D341Med (cell line): ENCODE results near the gene TRIM61.
"Not testable (repeated sequence)": the region's sequence is repeated elsewhere in the genome, so short reads cannot be mapped to it uniquely, and the experiment has no call there.

Experiments used
- DNase-seq: peaks from one replicate; pipeline ENCODE4 v3.0.0; 2012; ENCODE audit warnings: low spot score

TRIM61 gene

DNA sequence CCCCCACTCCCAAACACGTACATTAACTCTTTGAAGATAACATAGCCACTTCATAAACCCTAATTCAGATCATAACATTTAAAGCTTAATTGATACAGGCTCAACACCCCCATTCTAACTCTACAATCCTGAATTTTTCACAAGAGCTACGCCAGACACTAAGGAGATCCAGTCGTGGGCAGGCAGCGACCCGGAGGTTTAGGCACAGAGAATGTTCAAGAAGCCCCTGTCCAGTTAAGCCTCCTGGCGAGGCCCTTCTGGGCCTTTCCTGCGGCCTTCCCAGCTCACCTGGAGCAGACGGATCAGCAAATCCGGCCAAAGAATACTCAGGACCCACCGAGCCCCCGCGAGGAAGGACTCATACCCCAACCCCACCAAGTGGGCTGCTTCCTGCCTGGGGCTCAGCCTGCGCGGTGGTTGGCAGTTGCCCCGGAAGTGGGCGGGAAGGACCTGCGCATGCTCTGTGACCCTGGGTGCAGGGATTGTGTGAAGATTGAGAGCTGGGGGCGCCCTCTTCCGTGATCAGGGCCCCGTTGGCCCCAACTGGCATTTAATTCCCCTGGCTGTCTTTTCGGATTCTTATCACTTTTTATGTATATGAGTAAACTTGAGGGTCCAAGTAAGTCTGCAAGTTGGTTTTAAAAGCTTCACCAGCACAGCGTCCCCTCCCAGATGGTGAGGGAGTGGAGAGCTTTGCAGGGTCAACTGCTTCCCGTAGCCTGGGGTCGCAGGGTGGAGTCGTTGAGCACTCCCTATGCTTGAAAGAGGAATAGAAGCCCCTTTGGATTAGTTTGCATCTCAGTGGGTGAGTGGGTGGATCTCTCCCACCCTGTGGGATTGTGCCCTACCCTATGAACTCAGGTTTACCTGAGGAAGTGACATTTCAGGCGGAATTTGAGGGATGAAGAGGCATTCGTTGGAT, at the start of gene TRIM61:
TSS of gene TRIM61 (minus strand) at position 415 of the 922 bp plus-strand sequence. CDS start 7,655 bp downstream, outside the sequence.
- no peak for DNase-seq

DNA sequence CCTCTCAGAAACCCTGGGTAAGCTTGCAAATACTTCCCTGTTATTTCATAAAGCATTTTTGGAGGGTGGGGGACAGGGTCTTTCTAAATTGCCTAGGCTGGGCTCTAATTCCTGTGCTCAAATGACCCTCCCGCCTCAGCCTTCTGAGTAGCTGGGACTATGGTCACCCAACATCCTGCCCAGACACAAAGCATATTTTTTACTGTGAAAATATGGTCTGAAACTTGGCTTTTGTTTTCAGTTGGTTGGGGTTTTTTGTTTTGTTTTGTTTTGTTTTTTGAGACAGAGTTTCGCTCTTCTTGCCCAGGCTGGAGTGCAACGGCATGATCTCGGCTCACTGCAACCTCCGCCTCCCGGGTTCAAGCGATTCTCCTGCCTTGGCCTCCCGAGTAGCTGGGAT, 48.3 kb upstream of the TRIM61 start:
- DNase-seq = not testable (repeated sequence)

GRCh38 chr4:165019995-165020394, 42.5 kb upstream of the TRIM61 start:
- not testable (repeated sequence) for DNase-seq

DNA sequence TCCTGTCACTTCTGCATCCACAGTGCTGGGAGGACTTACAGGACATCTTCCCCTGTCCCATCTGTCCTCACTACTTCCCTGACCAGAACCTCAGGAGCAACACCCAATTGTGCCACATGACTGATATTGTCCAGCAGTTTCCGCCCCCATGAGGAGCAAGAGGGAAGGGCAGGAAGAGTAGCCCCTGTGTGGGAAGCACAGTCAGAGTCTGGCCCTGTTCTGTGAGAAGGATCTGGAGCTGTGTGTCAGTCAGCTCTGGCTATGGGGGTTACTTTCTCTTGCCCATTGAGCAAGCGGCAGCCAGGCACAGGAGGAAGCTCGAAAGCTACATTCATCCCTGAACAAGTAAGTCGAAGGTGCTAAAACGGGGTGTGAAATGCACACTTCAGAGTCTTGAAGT, 39.5 kb upstream of the TRIM61 start:
- DNase-seq = no peak

- DNase-seq = no peak
Observed at GRCh38 chr4:165013691-165014090, 36.2 kb upstream of the TRIM61 start.

- no peak for DNase-seq
Observed at GRCh38 chr4:165011403-165011802, 33.9 kb upstream of the TRIM61 start.

DNA sequence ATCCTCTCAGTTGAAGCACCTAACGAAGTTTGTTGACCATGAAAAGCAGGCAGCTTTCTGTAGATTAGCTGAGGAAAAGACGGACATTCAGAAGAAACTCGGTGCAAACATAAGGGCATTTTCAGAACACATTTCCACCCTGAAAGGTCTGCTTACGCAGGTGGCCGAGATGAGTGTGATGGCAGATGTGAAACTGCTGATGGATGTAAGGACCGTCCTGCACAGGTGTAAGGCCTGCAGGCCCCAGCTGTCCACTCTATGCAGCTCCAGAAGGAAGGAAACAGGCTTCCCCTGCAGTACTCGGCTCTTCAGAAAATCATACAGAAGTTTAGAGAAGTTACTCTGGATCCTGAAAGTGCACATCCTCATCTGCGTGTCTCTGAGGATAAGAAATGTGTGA, 33.5 kb upstream of the TRIM61 start:
- DNase-seq = no peak

DNA sequence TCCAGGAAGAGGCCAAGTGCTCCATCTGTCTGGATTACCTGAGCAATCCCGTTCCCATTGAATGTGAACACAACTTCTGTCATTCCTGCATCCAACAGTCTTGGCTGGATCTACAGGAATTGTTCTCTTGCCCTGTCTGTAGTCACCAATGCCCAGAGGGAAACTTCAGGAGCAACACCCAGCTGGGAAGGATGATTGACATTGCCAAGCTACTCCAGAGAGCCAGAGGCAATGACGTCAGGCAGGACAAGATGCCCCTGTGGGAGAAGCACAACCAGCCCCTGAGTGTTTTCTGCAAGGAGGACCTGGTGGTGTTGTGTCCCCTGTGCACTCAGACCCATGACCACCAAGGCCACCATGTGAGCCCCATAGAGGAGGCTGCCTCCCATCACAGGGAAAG, 33.0 kb upstream of the TRIM61 start:
- no peak for DNase-seq

- no peak for DNase-seq
Observed at GRCh38 chr4:165009493-165010227, 32.2 kb upstream of the TRIM61 start.

DNA sequence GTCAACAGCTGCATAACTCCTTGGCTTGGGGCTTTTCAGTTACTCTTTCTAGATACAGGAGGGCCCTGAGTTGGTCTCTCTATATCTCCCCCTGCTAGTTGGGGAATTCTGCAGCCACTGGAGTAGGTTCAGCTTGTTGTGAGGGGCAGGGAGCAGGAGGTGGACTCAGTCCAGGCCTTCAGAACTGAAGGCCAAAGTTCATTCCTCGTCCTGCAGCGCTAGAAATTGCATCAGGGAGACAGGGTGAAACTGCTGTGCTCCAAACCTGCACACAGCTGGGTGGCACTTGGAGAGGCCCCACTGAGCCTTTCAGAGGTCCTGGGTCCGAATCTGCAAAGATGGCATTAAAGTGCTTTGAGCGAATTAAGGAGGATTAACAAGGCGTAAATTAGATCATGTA, 29.4 kb upstream of the TRIM61 start:
- no peak for DNase-seq

- DNase-seq = no peak
Observed at GRCh38 chr4:165006456-165006855, 29.0 kb upstream of the TRIM61 start.

DNA sequence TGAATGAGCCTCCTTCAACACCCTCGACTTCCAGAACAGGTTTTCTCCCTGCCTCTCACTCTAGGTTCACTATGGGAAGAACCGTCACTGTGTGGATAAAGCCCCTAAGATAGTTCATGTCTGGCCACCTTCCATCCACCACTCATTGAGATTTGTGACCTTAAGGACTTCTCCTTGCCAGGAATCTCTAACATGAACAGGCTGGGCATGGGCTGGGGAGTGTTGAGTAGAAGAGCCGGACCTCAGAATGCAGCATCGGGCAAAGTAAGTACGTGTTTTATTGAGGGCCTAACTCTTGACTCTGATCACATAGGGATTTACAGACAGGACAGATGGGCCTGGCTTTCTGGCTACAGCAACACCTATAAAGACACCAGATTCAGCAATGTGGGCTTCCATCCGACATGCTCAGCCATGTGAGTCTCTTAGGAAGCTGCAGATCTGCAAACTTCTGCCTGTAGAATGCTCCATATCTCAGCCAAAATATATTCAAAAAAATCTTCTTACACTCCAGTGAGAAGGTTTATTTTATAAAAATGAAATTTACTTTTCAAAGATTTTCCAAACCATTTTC, 28.0 kb upstream of the TRIM61 start:
- no peak for DNase-seq

GRCh38 chr4:165001957-165002356, 24.5 kb upstream of the TRIM61 start:
- not testable (repeated sequence) for DNase-seq

DNA sequence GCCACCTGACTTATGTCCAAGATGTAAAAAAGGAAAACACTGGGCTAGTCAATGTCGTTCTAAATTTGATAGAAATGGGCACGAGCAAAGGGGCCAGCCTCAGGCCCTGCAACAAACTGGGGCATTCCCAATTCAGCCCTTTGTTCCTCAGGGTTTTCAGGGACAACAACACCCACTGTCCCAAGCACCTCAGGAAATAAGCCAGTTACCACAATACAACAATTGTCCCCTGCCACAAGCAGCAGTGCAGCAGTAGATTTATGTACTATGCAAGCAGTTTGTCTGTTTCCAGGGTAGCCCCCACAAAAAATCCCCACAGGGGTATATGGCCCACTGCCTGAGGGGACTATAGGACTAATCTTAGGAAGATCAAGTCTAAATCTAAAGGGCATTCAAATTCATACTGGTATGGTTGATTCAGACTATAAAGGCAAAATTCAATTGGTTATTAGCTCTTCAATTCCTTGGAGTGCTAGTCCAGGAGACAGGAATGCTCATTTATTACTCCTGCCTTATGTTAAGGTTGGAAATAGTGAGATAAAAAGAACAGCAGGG, 21.1 kb upstream of the TRIM61 start:
- not testable (repeated sequence) for DNase-seq

DNA sequence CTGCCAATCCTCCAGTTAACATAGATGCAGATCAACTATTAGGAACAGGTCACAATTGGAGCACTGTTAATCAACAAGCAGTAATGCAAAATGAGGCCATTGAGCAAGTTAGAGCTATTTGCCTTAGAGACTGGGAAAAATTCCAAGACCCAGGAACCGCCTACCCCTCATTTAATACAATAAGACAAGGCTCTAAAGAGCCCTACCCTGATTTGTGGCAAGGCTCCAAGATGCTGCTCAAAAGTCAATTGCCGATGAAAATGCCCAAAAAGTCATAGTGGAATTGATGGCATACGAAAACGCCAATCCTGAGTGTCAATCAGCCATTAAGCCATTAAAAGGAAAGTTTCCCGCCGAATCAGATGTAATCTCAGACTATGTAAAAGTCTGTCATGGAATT, 20.5 kb upstream of the TRIM61 start:
- no peak for DNase-seq

- DNase-seq = no peak
Observed at GRCh38 chr4:164997324-164997723, 19.9 kb upstream of the TRIM61 start.

DNA sequence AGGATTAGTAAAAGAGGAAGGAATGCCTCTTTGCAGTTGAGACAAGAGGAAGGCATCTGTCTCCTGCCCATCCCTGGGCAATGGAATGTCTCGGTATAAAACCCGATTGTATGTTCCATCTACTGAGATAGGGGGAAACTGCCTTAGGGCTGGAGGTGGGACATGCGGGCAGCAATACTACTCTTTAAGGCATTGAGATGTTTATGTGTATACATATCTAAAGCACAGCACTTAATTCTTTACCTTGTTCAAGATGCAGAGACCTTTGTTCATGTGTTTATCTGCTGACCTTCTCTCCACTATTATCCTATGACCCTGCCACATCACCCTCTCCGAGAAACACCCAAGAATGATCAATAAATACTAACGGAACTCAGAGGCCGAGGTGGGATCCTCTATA, 18.7 kb upstream of the TRIM61 start:
- DNase-seq = not testable (repeated sequence)

GRCh38 chr4:164990786-164991185, 13.3 kb upstream of the TRIM61 start:
- DNase-seq = not testable (repeated sequence)

DNA sequence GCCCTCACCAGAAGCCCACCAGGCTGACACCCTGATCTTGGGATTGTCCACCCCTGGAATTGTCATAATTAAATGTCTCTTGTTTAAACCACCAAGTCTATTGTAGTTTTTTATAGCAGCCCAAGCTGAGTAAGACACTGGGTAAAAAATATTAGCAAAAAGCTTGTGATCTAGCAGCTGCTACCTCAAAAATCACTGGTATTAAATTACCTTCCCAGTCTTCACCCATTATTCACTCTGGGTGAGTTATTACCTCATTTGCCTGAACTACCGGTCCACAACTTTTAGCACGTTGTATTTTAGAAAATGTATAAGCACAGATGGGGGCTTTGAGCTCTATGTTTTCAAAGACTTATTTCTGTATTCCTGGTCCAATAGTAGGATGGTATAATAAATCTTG, 12.0 kb upstream of the TRIM61 start:
- DNase-seq = no peak

DNA sequence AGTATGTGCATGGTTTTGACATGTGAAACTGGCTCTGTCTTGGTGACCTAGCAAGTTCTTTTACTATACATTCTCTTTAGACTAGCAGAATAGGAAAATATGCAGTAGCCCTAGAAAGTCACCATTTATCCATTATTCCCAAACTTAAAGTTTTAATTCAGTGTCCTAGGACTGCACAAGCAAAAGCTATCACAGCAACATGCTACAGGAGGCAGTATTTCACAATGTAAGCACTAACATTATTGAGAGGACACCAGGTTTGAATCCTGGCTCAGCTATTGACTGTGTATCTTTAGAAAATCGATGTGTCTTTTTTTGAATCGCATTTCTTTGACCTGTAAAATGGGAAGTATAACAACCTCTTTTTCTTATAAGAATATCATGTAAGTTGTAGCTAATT, 5.5 kb downstream of the TRIM61 start:
- not testable (repeated sequence) for DNase-seq

DNA sequence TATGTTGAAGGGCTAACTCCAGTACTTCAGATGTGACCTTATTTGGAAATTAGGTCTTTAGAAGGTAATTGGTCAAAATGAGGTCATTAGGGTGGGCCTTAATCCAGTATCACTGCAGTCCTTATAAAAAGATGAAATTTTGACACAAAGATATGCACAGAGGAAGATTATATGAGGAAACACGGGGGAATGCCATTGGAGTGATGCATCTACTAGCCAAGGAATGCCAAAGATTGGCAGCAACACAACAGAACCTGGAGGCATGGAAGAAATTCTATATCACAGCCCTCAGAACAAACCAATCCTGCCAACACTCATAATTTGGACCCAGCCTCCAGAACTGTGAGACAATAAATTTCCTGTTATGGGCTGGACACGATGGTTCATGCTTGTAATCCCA, 17.6 kb downstream of the TRIM61 start:
- DNase-seq = no peak

- DNase-seq = not testable (repeated sequence)
Observed at GRCh38 chr4:164959421-164959820, 18.0 kb downstream of the TRIM61 start.
